Measurements from ENCODE around the gene CCNT1. TPM values are rescaled to one million over a fixed set of nuclear protein-coding genes. Genes with fewer than 3 reads are reported as not detected.
"Not testable (repeated sequence)": the region's sequence is repeated elsewhere in the genome, so short reads cannot be mapped to it uniquely, and the experiment has no call there.

The CCNT1 gene
- polyA plus RNA-seq, result 10 to 100 TPM in 1 of 3 donors, 1 to 10 TPM in 2; 5.5 to 27.1 (median 9.6) TPM

DNA sequence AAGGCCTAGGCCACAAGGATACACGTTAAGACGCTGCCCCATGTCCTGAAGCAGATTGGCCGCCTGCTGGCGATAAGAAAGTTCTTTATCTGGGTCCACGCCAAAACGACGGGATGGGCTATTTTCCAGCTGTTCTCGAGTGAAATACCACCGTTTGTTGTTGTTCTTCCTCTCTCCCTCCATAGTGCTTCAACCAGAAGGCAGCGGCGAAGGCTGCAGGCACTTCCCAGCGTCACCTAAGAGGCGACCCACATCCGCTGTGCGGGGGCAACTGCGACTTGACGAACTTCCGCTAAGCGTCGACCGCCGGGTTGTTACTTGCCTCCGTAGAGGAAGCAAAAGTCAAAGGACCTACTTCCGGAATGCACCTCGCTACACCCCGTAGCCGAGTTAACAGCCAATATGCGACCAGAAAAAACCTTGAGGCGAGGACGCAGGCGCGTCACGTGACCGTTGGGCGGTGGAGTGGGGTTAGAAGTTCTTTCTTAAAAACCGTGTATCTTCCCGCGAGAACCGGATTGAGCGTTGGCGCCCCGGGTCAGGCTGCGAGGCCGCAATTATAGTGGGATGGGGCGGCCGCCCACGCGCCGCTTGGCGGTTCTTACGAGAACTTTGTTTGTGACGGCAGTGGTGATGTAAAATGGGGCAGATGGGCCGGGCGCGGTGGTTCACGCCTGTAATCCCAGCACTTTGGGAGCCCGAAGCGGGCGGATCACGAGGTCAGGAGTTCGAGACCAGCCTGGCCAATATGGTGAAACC is at the start of gene CCNT1:
CCNT1 (minus strand) TSS at position 215 of the 759 bp plus-strand sequence; CDS start at position 183, 32 bp downstream.
- peaks cover 9 to 21% (median 11%) of the 10 kb centered on the region in 6 donors for H3K9me3 Mint-ChIP-seq
- H3K27me3 Mint-ChIP-seq (ENCODE audit: low read depth in 3 of 3), result peaks cover 13 to 22% (median 22%) of the 10 kb centered on the region in 3 donors
- H3K36me3 Mint-ChIP-seq, result peaks cover 14 to 24% (median 17%) of the 10 kb centered on the region in 3 donors
- DNase-seq, result peak; percentile 99 to 100 (median 99)
- peak within 1 kb of the TSS; percentile 90 to 96 (median 95) for H3K4me3 Mint-ChIP-seq
- peaks cover 44 to 49% of the 10 kb centered on the region in 2 donors for H3K4me1 Mint-ChIP-seq
- peak within 1 kb of the TSS; percentile 97 to 100 (median 99) for H3K27ac Mint-ChIP-seq

DNA sequence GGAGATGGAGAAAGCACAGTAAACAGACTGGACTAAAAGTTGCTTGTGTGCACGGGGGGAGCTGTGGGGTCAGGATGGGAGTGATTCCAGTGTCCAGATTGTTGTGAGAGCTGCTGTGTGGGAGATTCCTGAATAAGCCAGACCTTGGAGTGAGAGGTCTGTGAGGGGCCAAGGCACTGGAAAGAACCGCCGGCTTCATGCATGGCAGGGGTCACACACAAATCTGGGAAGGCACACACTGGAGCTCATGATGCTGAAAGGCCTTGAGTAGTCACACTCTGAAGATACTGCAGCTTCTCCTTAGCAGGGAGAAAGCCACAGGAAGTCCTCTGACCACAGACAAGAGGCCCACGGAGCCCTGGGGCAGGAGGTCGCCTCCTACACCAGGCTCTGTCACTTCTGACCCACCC is 49.3 kb upstream of the CCNT1 start:
- H3K27me3 Mint-ChIP-seq (ENCODE audit: low read depth in 3 of 3), result peaks cover 0 to 2% (median 0%) of the 10 kb centered on the region in 3 donors
- no peaks in the 10 kb centered on the region for H3K9me3 Mint-ChIP-seq
- peaks cover 28 to 30% of the 10 kb centered on the region in 2 donors for H3K4me1 Mint-ChIP-seq
- H3K27ac Mint-ChIP-seq, result peak overlapping the region; percentile 51 to 90 (median 73)
- DNase-seq, result peak; percentile 51
- H3K36me3 Mint-ChIP-seq, result no peaks in the 10 kb centered on the region
- H3K4me3 Mint-ChIP-seq, result peak overlapping the region; percentile 53 to 81 (median 80)

DNA sequence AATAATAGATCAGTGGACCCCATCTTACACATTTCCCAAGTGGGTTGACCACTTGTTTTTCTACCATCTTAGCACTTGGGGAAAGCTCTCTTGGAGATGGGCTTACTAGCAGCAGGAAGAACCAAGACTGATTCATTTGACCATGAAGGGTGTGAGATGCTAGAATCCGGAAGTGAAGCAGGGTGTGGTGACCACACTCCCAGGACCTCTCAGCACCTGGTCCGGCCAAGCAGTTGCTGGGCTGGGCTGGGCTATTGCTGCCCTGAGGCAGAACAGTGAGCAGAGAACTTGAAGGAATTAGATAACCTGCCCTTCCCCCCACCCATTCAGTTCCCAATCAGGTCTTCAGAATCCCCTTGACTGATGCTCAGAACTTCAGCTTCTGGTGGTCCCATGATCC is 48.0 kb upstream of the CCNT1 start:
- Mint-ChIP-seq H3K27me3 (ENCODE audit: low read depth in 3 of 3) (peaks cover 0 to 2% (median 0%) of the 10 kb centered on the region in 3 donors), H3K9me3 (no peaks in the 10 kb centered on the region), H3K4me1 (peaks cover 28 to 30% of the 10 kb centered on the region in 2 donors), H3K36me3 (no peaks in the 10 kb centered on the region), H3K27ac (peak overlapping the region in 1 of 6 donors; percentile 45), H3K4me3 (peak overlapping the region in 3 of 5 donors; percentile 8 to 70 (median 41))
- no peak for DNase-seq

DNA sequence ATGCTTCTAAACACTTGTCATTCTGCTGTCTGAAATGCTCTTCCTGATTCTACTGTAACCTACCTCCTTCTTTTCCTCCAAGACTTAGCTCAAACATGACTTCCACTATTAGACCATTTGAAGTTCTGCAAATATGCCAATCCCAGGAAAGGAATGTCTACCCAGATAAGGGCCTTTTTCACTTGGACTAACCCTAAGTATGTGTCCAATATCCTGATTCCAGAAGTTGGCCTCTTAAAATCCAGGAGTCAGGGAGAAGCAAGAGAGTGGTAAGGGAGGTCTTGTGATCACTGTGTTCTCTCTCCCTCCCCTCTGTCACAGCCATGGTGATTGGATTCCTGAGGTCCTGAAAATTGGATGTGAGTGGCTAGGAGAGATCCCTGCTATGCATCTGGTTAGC is 42.2 kb upstream of the CCNT1 start:
- no peak overlapping the region for H3K27ac Mint-ChIP-seq

DNA sequence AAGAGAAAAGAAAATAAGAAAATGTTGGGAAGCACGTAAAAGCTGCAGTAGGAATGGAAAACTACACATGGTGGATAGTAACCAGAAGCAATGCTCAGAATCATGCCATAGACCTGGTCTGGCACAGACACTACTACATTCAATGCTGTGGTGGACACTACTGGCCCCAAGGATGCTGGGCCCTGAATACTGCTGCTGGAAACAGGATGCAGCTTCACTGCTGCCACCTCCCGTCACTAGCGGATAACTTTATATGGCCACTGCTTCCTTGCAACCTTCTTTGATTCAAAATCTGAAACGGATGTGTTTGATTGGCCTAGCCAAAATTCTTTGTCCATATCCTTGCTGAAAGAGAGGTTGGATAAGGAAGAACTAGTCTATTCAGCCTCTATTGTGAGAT is 41.7 kb upstream of the CCNT1 start:
- Mint-ChIP-seq H3K9me3 (no peaks in the 10 kb centered on the region), H3K4me1 (no peaks in the 10 kb centered on the region), H3K27ac (no peak overlapping the region), H3K27me3 (ENCODE audit: low read depth in 3 of 3) (peaks cover 0 to 2% (median 2%) of the 10 kb centered on the region in 3 donors), H3K36me3 (no peaks in the 10 kb centered on the region), H3K4me3 (no peak overlapping the region)
- DNase-seq, result no peak

More for the DNA sequence above, 42.2 kb upstream of the CCNT1 start:
- Mint-ChIP-seq H3K27me3 (ENCODE audit: low read depth in 3 of 3) (peaks cover 0 to 2% (median 0%) of the 10 kb centered on the region in 3 donors), H3K4me3 (no peak overlapping the region), H3K36me3 (no peaks in the 10 kb centered on the region), H3K9me3 (no peaks in the 10 kb centered on the region), H3K4me1 (no peaks in the 10 kb centered on the region)
- DNase-seq, result no peak

DNA sequence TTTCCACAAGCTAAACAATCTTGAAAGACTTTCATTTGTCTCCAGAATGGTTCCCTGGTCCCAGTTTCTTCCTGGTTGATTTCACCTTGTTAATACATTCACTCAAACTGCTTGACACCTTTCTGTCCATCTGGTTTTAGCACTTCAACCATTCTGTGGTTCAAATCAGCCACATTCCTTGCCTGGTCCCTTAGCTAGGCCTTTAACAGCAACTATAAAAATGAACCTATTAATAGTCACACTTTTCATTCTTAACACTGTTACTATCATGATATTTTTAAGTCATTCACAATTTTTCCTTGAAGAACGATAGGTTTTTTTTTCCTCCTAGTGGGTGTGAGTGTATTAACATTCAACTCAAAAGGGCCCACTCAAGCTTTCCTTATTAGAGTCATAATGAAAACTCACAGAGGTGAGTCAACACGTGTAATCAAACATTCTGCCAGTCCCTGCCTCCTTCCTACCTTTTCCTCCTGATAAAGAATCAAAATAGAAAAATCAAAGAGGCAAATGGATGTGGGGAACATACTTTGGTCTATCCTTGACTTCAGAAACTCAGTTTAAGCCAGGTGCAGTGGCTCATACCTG is 34.4 kb upstream of the CCNT1 start:
- DNase-seq, result peak in 2 of 3 donors; percentile 7 to 11
- H3K4me1 Mint-ChIP-seq, result peaks cover 7 to 9% of the 10 kb centered on the region in 2 donors
- no peak overlapping the region for H3K27ac Mint-ChIP-seq
- H3K4me3 Mint-ChIP-seq, result no peak overlapping the region
- peaks cover 0 to 1% (median 0%) of the 10 kb centered on the region in 6 donors for H3K9me3 Mint-ChIP-seq
- no peaks in the 10 kb centered on the region for H3K36me3 Mint-ChIP-seq
- H3K27me3 Mint-ChIP-seq (ENCODE audit: low read depth in 3 of 3), result peaks cover 0 to 9% (median 3%) of the 10 kb centered on the region in 3 donors

DNA sequence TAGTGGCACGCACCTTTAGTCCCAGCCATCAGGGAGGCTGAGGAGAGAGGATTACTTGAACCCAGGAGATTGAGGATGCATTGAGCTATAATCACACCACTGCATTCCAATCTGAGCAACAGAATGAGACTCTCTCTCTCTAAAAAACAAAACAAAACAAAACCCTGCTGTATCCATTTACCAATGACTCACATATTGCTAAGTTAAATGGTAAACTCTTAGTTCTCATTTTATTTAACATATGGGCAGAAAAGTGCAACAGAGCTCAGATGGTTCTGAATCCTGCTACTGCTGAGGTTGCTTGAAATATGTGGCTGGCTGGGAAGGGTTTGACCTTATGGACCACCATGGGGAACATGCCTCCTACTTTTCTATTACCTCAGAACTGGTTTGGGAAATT is 33.7 kb upstream of the CCNT1 start:
- no peaks in the 10 kb centered on the region for H3K36me3 Mint-ChIP-seq
- peaks cover 0 to 1% (median 0%) of the 10 kb centered on the region in 6 donors for H3K9me3 Mint-ChIP-seq
- no peak overlapping the region for H3K27ac Mint-ChIP-seq
- no peak overlapping the region for H3K4me3 Mint-ChIP-seq
- H3K27me3 Mint-ChIP-seq (ENCODE audit: low read depth in 3 of 3), result peaks cover 0 to 9% (median 3%) of the 10 kb centered on the region in 3 donors
- H3K4me1 Mint-ChIP-seq, result peaks cover 7 to 9% of the 10 kb centered on the region in 2 donors
- no peak for DNase-seq

DNA sequence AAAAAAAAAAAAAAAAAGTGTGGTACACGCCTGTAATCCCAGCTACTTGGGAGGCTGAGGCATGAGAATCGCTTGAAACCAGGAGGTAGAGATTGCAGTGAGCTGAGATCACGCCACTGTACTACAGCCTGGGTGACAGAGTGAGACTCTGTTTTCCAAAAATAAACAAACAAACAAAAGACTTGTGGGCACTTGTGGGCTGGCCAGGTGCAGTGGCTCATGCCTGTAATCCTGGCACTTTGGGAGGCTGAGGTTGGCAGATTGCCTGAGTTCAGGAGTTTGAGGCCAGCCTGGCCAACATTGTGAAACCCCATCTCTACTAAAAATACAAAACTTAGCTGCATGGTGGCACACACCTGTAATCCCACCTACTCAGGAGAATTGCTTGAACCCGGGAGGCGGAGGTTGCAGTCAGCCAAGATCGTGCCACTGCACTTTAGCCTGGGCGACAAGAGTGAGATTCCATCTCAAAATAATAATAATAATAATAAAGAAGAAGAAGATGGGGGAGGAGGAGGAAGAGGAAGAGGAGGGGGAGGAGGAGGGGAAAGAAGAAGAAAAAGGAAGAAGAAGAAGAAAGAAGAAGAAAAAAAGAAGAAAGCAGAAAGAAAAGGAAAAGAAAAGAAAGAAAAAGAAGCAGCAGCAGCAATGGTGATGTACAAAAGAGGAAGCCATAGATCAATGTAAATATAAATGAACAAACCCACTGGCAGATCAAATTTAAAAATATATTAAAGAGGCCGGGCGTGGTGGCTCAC is 27.9 kb upstream of the CCNT1 start:
- Mint-ChIP-seq H3K36me3 (no peaks in the 10 kb centered on the region), H3K4me3 (no peak overlapping the region), H3K27ac (no peak overlapping the region)

DNA sequence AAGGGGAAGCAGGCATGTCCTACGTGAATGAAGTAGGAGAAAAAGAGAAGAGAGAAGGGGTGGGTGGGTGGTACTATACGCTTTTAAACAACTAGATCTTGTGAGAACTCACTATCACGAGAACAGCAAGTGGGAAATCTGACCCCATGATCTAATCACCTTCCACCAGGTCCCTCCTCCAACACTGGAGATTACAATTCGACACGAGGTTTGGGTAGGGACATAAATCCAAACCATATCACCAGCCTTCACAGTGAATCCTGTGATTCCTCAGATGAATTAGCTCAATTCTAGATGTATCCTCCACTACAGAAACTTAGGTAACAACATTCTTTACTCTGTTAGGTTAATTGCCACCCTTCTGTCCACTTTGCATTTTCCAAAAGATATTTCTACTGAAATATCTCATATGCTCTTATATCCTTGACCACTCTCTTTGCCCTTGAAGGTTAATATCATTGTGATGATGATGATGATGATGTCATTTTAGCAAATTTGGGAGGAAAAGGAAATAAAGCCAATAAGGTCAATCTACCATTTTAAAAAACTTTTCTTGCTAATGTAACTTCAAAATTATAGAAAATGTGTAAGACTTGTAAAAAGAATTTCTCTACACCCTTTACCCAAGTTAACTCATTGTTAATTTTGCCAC is 23.2 kb upstream of the CCNT1 start:
- H3K4me3 Mint-ChIP-seq, result no peak overlapping the region
- peaks cover 0 to 5% (median 5%) of the 10 kb centered on the region in 3 donors for H3K27me3 Mint-ChIP-seq (ENCODE audit: low read depth in 3 of 3)
- no peaks in the 10 kb centered on the region for H3K9me3 Mint-ChIP-seq
- no peak overlapping the region for H3K27ac Mint-ChIP-seq
- DNase-seq, result no peak
- no peaks in the 10 kb centered on the region for H3K4me1 Mint-ChIP-seq
- H3K36me3 Mint-ChIP-seq, result no peaks in the 10 kb centered on the region

More for the DNA sequence above, 27.9 kb upstream of the CCNT1 start:
- H3K4me1 Mint-ChIP-seq, result no peaks in the 10 kb centered on the region
- H3K27me3 Mint-ChIP-seq (ENCODE audit: low read depth in 3 of 3), result peaks cover 2 to 6% (median 5%) of the 10 kb centered on the region in 3 donors
- no peak for DNase-seq
- H3K9me3 Mint-ChIP-seq, result peaks cover 0 to 1% (median 0%) of the 10 kb centered on the region in 6 donors

DNA sequence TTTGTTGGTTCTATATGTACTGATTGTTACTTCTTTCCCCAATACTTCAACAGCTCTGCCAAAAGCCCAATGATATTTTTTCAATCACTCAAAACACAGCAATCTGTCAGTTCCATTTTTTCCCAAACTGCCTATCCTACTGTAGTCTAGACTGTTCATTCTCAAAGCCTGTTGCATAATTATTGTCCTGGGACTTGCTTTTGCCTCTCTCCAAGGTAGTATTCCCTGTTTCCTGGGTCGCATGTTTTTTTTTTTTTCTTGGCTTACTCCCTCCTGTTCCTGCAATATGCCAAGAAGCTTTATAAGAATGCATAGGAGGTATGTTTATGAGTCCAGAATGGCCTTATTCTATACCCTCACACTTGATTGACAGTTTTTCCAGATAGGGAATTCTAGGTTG is 19.9 kb upstream of the CCNT1 start:
- H3K36me3 Mint-ChIP-seq, result no peaks in the 10 kb centered on the region

DNA sequence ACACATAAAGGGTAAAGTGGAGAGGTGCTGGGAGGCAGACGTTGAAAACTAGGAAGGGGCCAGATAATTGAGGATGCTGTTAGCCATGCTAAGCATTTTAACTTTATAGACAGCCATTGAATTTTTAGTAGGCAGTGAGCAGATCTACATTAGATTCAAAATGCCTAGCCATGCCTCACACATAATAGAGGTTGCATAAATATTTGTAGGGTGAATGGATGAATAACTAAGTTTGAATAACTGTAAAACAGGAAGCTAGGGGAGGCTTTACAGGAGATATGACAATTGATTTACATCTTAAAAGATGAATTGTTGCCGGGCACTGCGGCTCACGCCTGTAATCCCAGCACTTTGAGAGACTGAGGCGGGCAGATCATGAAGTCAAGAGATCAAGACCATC is 12.3 kb upstream of the CCNT1 start:
- DNase-seq, result no peak
- H3K9me3 Mint-ChIP-seq, result no peaks in the 10 kb centered on the region
- no peaks in the 10 kb centered on the region for H3K36me3 Mint-ChIP-seq

More for the DNA sequence above, 19.9 kb upstream of the CCNT1 start:
- H3K27me3 Mint-ChIP-seq (ENCODE audit: low read depth in 3 of 3), result peaks cover 0 to 8% (median 1%) of the 10 kb centered on the region in 3 donors
- no peaks in the 10 kb centered on the region for H3K9me3 Mint-ChIP-seq
- no peak for DNase-seq
- peak overlapping the region in 1 of 6 donors; percentile 3 for H3K27ac Mint-ChIP-seq
- H3K4me1 Mint-ChIP-seq, result no peaks in the 10 kb centered on the region
- no peak overlapping the region for H3K4me3 Mint-ChIP-seq

DNA sequence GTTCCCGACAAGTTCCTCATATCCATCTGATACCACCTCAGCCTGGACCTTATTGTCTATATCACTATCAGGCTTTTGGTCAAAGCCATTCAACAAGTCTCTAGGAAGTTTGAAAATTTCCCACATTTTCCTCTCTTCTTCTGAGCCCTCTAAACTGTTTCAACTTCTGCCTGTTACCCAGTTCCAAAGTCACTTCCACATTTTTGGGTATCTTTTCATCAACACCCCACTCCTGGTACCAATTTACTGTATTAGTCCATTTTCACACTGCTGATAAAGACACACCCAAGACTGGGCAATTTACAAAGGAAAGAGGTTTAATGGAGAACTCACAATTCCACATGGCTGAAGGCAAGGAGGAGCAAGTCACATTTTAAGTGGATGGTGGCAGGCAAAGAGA is 4.2 kb upstream of the CCNT1 start:
- H3K4me3 Mint-ChIP-seq, DNase-seq: not testable (repeated sequence)
- peaks cover 9 to 21% (median 11%) of the 10 kb centered on the region in 6 donors for H3K9me3 Mint-ChIP-seq
- H3K4me1 Mint-ChIP-seq, result peaks cover 18% of the 10 kb centered on the region in 2 donors
- H3K27ac Mint-ChIP-seq, result peak overlapping the region in 2 of 6 donors; percentile 2 to 36
- H3K36me3 Mint-ChIP-seq, result peaks cover 6 to 13% (median 8%) of the 10 kb centered on the region in 3 donors
- peaks cover 11 to 24% (median 17%) of the 10 kb centered on the region in 3 donors for H3K27me3 Mint-ChIP-seq (ENCODE audit: low read depth in 3 of 3)

More for the DNA sequence above, 12.3 kb upstream of the CCNT1 start:
- Mint-ChIP-seq H3K4me1 (no peaks in the 10 kb centered on the region), H3K4me3 (no peak overlapping the region), H3K27ac (no peak overlapping the region), H3K27me3 (ENCODE audit: low read depth in 3 of 3) (peaks cover 1 to 10% (median 4%) of the 10 kb centered on the region in 3 donors)

DNA sequence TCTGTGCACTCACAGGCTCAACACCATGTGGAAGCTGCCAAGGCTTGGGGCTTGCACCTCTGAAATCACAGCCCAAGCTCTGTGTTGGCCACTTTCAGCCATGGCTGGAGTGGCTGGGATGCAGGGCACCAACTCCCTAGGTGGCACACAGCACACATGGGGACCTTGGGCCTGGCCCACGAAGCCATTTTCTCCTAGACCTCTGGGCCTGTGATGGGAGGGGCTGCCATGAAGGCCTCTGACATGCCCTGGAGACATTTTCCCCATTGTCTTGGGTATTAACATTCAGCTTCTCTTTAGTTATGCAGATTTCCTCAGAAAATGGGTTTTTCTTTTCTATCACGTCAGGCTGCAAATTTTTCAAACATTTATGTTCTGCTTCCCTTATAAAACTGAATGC is 3.7 kb upstream of the CCNT1 start:
- H3K4me3 Mint-ChIP-seq, result not testable (repeated sequence)

More for the DNA sequence above, 3.7 kb upstream of the CCNT1 start:
- H3K36me3 Mint-ChIP-seq, result peaks cover 6 to 13% (median 8%) of the 10 kb centered on the region in 3 donors
- H3K27me3 Mint-ChIP-seq (ENCODE audit: low read depth in 3 of 3), result peaks cover 13 to 24% (median 18%) of the 10 kb centered on the region in 3 donors
- DNase-seq, H3K27ac Mint-ChIP-seq: not testable (repeated sequence)
- peaks cover 9 to 21% (median 11%) of the 10 kb centered on the region in 6 donors for H3K9me3 Mint-ChIP-seq
- peaks cover 23 to 24% of the 10 kb centered on the region in 2 donors for H3K4me1 Mint-ChIP-seq
